ENCODE results near the gene MYO18A. TPM values are rescaled to one million over a fixed set of nuclear protein-coding genes. Genes with fewer than 3 reads are reported as not detected.

The MYO18A gene
- total RNA-seq, 4 donors from 2014 or later: 46.7 to 82.7 (median 64.6) TPM

- Histone ChIP-seq H3K36me3 (no peaks in the 10 kb centered on the region), H3K27ac (replicated peaks in 1 of 4) (peak overlapping the region; percentile 86 to 89 (median 88)), H3K27me3 (no peaks in the 10 kb centered on the region), H3K4me1 (peaks cover 44 to 54% (median 53%) of the 10 kb centered on the region in 4 donors), H3K9me3 (no peaks in the 10 kb centered on the region), H3K4me3 (peak overlapping the region; percentile 63 to 84 (median 64))
- TF ChIP-seq POLR2A (IDR thresholded peaks at IDR 0.05; ENCODE audit: low read depth) (no peak), POLR2AphosphoS5 (IDR thresholded peaks at IDR 0.05) (no peak)
- intact Hi-C loops (cut with DNase I): loop anchor here (2.0 to 5.0 kb wide), 2 partner anchors 37 to 78 kb away; no protein-coding TSS in a partner anchor
- DNase-seq (ENCODE audit: extremely low spot score): no peak
- 66% methylated on average over 4 of the region's 4 CpGs for WGBS
Observed at GRCh38 chr17:29180788-29181160, 576 bp upstream of the MYO18A start.

GRCh38 chr17:29179232-29180033 is 765 bp downstream of the MYO18A start:
- no peaks in the 10 kb centered on the region for H3K27me3 ChIP-seq
- H3K27ac ChIP-seq (replicated peaks in 1 of 4): peak overlapping the region; percentile 86 to 89 (median 88)
- DNase-seq (ENCODE audit: extremely low spot score): no peak
- 31% methylated on average over 11 of the region's 28 CpGs for WGBS
- no peaks in the 10 kb centered on the region for H3K36me3 ChIP-seq
- no peak for TF ChIP-seq CTCF (IDR thresholded peaks at IDR 0.05)
- TF ChIP-seq POLR2AphosphoS5 (IDR thresholded peaks at IDR 0.05): no peak
- TF ChIP-seq EP300 (IDR thresholded peaks at IDR 0.05): no peak
- no peak for TF ChIP-seq POLR2A (IDR thresholded peaks at IDR 0.05; ENCODE audit: low read depth)
- H3K4me1 ChIP-seq: peaks cover 45 to 56% (median 55%) of the 10 kb centered on the region in 4 donors
- intact Hi-C loops (cut with DNase I): loop anchor here (2.0 to 5.0 kb wide), 3 partner anchors 29 to 79 kb away; no protein-coding TSS in a partner anchor
- peak overlapping the region; percentile 63 to 84 (median 64) for H3K4me3 ChIP-seq
- no peaks in the 10 kb centered on the region for H3K9me3 ChIP-seq

- no peak for TF ChIP-seq POLR2AphosphoS5 (IDR thresholded peaks at IDR 0.05)
- TF ChIP-seq CTCF (IDR thresholded peaks at IDR 0.05): no peak
- Histone ChIP-seq H3K27me3 (no peaks in the 10 kb centered on the region), H3K4me3 (peak overlapping the region; percentile 63 to 84 (median 64)), H3K4me1 (peaks cover 45 to 56% (median 55%) of the 10 kb centered on the region in 4 donors), H3K36me3 (no peaks in the 10 kb centered on the region), H3K9me3 (no peaks in the 10 kb centered on the region), H3K27ac (replicated peaks in 1 of 4) (peak overlapping the region; percentile 86 to 89 (median 88))
- intact Hi-C loops (cut with DNase I): loop anchor here (2.0 kb wide), 1 partner anchor 28 kb away; no protein-coding TSS in a partner anchor
- DNase-seq (ENCODE audit: extremely low spot score): no peak
- WGBS: 71% methylated on average over 1 of the region's 8 CpGs
Observed at GRCh38 chr17:29178750-29179231, 1.4 kb downstream of the MYO18A start.

- TF ChIP-seq EP300 (IDR thresholded peaks at IDR 0.05) (peak; percentile 56), CTCF (IDR thresholded peaks at IDR 0.05) (no peak)
- intact Hi-C loops (cut with DNase I): loop anchor here (2.0 kb wide), 1 partner anchor 27 kb away; no protein-coding TSS in a partner anchor
- H3K27ac ChIP-seq (replicated peaks in 1 of 4): peak overlapping the region; percentile 86 to 89 (median 88)
- peaks cover 45 to 56% (median 55%) of the 10 kb centered on the region in 4 donors for H3K4me1 ChIP-seq
- DNase-seq (ENCODE audit: extremely low spot score): no peak
- H3K36me3 ChIP-seq: peaks cover 0 to 3% (median 0%) of the 10 kb centered on the region in 4 donors
- H3K4me3 ChIP-seq: peak overlapping the region in 2 of 4 donors; percentile 63 to 84
- H3K27me3 ChIP-seq: no peaks in the 10 kb centered on the region
- 74% methylated on average over 4 of the region's 4 CpGs for WGBS
- no peaks in the 10 kb centered on the region for H3K9me3 ChIP-seq
Observed at GRCh38 chr17:29177871-29178749, 2.1 kb downstream of the MYO18A start.

GRCh38 chr17:29177541-29177870 is 2.7 kb downstream of the MYO18A start:
- intact Hi-C loops (cut with DNase I): no loop called here
- no peaks in the 10 kb centered on the region for H3K9me3 ChIP-seq
- H3K36me3 ChIP-seq: peaks cover 0 to 3% (median 0%) of the 10 kb centered on the region in 4 donors
- peak overlapping the region; percentile 86 to 89 (median 88) for H3K27ac ChIP-seq (replicated peaks in 1 of 4)
- peak overlapping the region in 1 of 4 donors; percentile 70 for H3K4me3 ChIP-seq
- no peaks in the 10 kb centered on the region for H3K27me3 ChIP-seq
- TF ChIP-seq POLR2AphosphoS5 (IDR thresholded peaks at IDR 0.05) (no peak), POLR2A (IDR thresholded peaks at IDR 0.05; ENCODE audit: low read depth) (no peak), EP300 (IDR thresholded peaks at IDR 0.05) (no peak), CTCF (IDR thresholded peaks at IDR 0.05) (no peak)
- H3K4me1 ChIP-seq: peaks cover 45 to 56% (median 55%) of the 10 kb centered on the region in 4 donors
- no peak for DNase-seq (ENCODE audit: extremely low spot score)
- 77% methylated on average over 3 of the region's 3 CpGs for WGBS

Data from esophagus muscularis mucosa (tissue), 4 donors.